Sigmoid colon (tissue), 3 donors: Measurements from ENCODE around the gene NID1.

ENCODE experiments used
- CTCF ChIP-seq, 4 experiments: fragments of 450-650 bp in 3 of 4; fragments of 200-600 bp in 1 of 4; IDR thresholded peaks; one replicate each; pipeline ENCODE4 v1.5.1; 2016 to 2019; ENCODE audit warnings: antibody characterized with exemption in 4 of 4, mild to moderate bottlenecking in 3 of 4, moderate library complexity in 2 of 4
- POLR2A ChIP-seq, 2 donors: fragments of 450-650 bp; IDR thresholded peaks; one replicate each; pipeline ENCODE4 v1.6.1; 2016; ENCODE audit warnings: antibody characterized with exemption in 2 of 2, mild to moderate bottlenecking in 2 of 2, moderate library complexity in 2 of 2

- TF ChIP-seq POLR2A (IDR thresholded peaks at IDR 0.05) (no peak), CTCF (IDR thresholded peaks at IDR 0.05) (no peak)
Observed at GRCh38 chr1:236023926-236024565, 40.8 kb downstream of the NID1 start.
